ENCODE measurements around the gene SNORC.

Gene SNORC

GRCh38 chr2:232882505-232883115 is 12.5 kb downstream of the SNORC start:
- no peak for DNase-seq (ENCODE audit: low spot score)

- no peak for DNase-seq (ENCODE audit: low spot score)
Measured at GRCh38 chr2:232883116-232883721, 13.2 kb downstream of the SNORC start.

DNA sequence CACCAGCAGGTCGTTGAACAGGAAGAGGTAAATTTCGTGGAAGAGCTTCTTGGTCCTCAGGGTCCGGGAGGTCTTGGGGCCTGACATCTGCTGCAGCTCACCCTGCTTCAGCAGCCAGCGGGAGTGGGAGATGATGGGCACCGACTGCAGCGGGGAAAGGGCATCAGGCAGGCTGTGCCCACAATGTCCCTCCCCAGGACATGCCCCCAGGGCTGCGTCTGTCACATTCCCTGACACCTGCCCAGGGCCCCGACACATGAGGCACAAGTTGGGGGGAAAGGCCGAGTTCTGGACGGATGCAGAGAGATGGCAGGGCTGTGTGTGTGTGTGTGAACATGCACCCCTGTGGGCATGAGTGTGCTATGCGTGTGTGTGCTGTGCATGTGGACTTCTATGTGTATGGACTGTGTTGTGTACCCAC is 13.9 kb downstream of the SNORC start:
- no peak for DNase-seq (ENCODE audit: low spot score)

- no peak for DNase-seq (ENCODE audit: low spot score)
Measured at GRCh38 chr2:232884549-232885263, 14.6 kb downstream of the SNORC start.

DNA sequence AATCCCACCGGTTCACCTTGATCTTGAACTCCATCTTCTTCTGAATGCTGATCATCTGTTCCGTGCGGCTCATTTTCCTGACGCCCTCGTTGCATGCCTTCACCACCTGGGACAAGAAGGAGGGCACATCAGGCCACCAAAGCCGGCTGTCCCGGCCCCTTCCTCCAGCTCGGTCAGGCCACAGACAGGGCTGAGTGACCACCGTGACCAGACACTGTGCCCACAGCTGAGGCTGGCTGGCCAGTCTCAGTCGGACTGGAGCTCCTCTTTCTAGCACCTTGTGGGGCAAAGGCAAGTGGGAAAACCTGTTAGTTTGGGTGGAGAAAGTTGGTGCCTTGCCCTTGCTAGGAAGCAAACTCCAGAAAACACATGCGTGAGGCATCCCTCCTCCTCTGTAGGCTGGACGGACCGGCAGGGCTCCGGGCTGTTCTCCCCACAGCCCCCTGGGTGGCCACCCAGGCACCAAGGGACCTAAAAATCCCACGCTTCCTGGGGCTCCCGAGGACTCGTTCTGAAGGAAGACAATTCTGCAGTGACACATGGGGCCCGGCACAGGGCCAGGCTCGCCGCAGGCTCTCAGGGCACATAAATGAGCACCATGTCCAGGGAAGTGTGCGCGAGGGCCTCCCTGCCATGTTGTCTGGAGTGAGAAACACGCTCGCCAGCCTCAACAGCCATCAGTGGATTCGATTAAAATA is 15.3 kb downstream of the SNORC start:
- no peak for DNase-seq (ENCODE audit: low spot score)

- no peak for DNase-seq (ENCODE audit: low spot score)
Measured at GRCh38 chr2:232886176-232886575, 16.1 kb downstream of the SNORC start.

DNA sequence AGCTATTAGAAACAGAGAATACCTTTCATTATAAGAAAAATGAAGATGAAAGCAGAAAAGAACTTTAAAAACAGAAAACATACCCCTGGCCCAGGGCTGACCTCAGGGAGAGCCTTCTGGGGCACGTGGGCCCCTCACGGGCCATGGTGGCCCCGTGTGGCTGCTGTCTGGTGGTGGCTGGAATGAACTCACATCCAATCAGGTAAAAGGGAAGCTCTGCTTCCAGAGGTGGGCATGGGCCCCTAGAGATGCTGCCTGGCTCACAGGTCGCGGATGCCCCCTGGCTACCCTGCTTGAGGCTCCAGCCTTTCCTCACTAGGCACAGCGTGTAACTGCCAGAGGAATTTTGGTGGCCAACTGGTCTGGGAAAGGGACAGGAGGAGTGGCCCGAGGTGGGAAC is 16.6 kb downstream of the SNORC start:
- DNase-seq (ENCODE audit: low spot score): no peak

GRCh38 chr2:232887171-232887850 is 17.2 kb downstream of the SNORC start:
- no peak for DNase-seq (ENCODE audit: low spot score)

- DNase-seq (ENCODE audit: low spot score): no peak
Measured at GRCh38 chr2:232888099-232888836, 18.2 kb downstream of the SNORC start.

DNA sequence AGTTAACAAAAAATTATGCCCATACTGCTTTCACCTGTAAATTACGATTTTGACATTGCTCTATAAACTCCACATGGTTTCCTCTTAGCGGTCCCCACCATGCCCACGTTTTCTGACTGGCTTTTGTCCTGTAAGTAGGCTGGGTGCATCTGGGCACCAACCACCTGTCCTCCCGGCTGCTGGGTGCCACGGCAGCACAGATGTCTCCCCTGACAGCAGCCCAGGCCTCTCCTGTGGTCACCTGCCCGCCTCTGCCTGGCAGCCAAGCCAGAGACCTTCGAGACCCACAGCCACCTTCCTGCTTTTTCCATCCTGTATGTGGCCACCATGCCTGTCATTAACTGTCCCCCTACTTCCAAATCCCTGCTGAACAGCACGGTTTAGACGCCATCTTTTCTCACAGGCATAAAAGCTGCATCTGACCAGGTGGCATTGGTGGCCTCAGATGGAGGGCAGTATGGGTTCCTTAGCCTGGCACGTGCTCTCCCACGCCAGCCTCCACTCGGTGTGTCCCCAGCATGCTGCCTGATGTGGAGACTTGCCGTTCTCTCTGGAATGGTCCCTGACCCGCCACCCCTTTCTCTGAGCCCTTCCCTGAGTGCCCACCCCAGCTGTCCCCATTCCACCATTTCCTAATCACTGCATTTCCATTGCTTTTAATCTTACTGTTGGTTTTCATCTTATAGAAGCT is 18.9 kb downstream of the SNORC start:
- DNase-seq (ENCODE audit: low spot score): no peak

DNA sequence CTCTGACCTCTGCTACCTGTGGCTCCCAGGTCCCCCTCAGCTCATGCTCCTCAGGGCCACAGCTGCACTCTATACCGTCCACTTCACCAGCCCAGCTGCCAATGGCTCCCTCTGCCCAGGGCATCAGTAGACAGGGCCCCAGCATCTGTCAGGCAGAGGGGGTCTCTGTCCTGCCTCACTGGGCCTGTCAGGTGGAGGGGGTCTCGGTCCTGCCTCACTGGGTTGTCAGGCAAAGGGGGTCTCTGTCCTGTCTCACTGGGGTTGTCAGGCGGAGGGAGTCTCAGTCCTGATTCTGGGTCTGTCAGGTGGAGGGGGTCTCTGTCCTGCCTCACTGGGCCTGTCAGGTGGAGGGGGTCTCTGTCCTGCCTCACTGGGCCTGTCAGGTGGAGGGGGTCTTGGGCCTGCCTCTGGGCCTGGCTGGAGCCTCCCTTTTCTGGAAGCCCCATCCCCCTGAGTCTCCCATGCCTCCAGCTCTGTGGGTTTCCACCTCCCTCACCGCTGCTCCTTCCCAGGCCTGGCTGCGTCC is 19.9 kb downstream of the SNORC start:
- DNase-seq (ENCODE audit: low spot score): no peak

DNA sequence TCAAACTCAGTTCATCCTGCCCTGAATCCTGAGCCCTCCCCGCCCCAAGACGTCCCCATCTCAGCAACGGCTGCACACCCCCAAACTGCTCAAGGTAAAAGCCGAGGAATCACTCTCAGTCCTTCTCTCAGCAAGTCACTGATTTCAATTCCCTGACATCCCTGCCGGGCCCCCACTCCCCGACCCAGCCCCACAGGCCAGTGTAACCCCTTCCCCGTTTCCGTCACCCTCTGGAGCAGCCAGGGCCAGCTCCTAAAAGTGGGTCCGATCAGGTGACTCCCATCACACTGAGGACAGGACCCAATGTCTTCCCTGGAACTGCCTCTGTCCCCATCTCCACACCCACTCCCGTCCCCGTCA is 20.5 kb downstream of the SNORC start:
- no peak for DNase-seq (ENCODE audit: low spot score)

GRCh38 chr2:232890896-232891601 is 21.0 kb downstream of the SNORC start:
- DNase-seq (ENCODE audit: low spot score): peak; percentile 49

GRCh38 chr2:232891621-232892071 is 21.6 kb downstream of the SNORC start:
- DNase-seq (ENCODE audit: low spot score): no peak

DNA sequence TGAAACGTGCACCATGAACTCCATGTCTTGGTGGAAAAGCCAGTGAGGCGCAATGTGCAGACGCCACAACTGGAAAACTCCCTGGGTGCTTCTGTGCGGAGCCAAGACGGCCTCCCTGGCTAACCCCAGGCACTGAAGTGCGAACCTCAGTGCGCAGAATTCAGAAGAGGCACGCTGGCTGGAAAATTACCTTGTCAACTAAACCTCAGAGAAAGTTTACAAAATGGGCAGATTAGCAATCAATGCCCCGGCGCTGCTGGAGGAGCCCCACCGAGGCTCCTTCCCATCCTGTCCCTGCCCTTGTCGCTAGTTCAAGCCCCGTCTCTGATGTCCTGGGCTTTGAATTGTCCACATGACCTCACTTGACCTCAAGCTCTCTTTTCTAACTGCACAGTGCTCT is 22.2 kb downstream of the SNORC start:
- DNase-seq (ENCODE audit: low spot score): no peak

DNA sequence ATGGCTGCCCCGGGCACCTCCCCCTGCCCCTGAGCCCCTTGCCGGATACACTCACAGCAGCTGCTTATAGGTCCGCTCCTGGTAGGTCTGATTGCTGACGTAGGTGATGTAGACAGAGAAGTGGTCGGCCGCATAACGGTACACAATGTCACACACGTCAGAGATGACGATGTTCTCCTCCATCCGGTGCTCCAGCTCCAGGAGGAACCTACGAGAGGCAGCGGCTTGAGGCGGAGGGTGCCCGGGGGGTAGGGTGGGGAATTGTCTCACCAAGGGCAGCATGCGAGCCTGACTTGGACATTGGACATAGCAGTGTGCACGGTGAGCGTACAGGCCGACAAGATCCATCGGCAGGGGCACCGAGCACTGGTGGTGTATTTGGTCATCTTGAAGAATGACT is 22.8 kb downstream of the SNORC start:
- no peak for DNase-seq (ENCODE audit: low spot score)

DNA sequence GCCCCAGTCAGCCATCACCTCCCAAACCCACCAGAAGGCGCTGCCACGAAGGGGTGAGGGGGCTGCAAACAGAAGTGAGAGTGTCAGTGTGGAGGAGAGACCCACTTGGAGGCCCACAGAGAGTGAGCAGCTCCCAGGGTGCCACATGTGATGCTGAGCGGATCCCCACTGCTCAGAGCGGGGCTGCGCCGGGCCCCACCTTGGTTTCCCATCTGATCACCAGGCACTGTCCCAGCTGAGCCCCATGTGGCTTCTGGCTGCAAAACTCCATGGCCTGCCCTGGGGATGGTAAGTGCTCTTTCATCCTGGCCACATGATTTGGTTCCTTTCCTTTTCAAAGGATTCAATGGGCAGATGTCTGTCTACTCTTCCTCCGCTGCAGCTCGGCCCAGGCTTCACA is 23.8 kb downstream of the SNORC start:
- DNase-seq (ENCODE audit: low spot score): no peak

DNA sequence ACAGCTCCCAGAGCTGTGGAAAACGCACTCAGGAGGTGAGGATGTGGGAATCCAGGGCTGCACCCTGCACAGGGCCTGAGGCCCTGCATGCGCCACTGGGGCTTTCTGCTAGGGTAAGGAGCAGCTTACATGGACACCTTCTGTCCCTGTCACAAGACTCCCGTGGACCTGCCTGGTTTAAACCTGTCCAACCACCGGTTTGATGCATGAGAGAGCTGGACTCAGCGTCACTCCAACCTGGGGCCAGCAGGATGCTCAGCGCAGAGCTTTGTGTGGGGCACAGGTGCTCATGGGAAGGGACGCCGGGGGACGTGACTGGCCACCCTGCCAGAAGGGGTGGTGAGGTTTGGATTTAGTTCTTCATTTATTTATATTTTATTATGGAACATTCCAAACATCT is 24.2 kb downstream of the SNORC start:
- DNase-seq (ENCODE audit: low spot score): no peak

DNA sequence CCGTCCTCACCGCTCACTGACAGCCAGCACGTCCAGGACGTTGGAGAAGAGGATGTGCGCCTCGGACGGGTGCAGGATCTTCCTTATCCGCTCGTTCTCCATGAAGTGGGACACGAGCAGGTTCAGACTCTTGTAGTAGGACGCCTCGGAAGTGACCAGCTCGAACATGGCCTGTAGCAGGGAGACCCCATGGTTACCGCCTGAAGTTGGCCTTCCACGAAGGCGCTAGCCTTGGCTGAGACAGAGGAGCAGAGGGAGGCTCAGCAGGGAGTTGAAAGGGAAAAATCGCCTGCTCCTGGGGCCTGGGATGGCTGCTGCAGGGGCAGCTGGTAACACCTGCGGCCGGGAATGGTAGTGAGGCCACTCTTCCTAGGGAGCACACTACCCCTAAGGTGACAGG is 24.7 kb downstream of the SNORC start:
- DNase-seq (ENCODE audit: low spot score): no peak

GRCh38 chr2:232896111-232896510 is 26.0 kb downstream of the SNORC start:
- DNase-seq (ENCODE audit: low spot score): no peak
